ENCODE data around the gene ICOSLG. TPM values are rescaled to one million over a fixed set of nuclear protein-coding genes. Genes with fewer than 3 reads are reported as not detected.
"Not testable (repeated sequence)": the region's sequence is repeated elsewhere in the genome, so short reads cannot be mapped to it uniquely, and the experiment has no call there.

Gene ICOSLG
- total and polyA plus RNA-seq, 2 of the 13 experiments (the other 11 are each of a cell fraction or from before 2014, with no cell fraction given), result 0.51 to 1.3 TPM

DNA sequence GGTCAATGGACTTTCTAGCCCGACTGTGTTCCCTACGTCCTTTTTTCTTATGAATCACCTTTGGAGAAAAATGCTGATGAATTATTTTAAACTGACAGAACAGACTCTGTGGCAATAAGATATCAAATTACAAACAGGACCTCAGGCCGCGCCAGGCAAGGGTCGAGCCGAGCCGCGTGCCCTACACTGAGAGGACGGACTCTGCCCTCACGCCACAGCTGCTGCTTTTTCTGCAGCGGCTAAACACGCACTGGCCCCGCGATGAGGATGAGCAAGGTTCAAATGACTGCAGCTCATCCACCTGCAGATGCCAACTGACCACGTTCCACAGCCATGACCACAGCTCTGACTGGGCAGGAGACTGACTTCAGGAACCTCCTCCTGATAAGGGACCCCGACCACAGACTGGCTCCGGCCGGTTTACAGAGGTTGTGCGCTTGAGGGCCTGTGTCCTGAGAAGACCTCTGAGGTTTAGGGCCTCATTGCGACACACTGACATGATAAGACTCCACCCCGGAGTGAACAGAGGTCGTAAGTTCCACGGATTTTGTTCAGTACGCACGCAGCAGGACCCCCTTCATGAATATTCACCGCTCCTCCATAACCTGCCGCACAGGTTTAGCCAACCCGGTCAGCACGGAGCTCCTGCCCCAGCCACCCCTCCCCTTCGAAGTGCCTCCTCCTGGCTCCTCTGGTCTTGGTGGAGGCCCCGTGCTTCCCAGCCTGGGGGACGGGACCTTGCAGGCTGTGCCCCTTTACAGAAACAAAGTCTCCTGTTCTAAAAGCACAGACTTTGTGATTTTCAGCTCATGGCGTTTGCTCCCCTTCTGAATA, 8.7 kb upstream of the ICOSLG start:
- H3K9me3 ChIP-seq (ENCODE audit: low read length); H3K9ac ChIP-seq (ENCODE audit: insufficient read depth, low read depth, low read length); DNase-seq (ENCODE audit: low spot score); H3K4me3 ChIP-seq (replicated peaks in 1 of 3; ENCODE audit: insufficient read depth in 1 of 3, low read depth in 2 of 3, low read length in 3 of 3); H3K4me2 ChIP-seq (ENCODE audit: low read depth, low read length); H3K27me3 ChIP-seq (ENCODE audit: control insufficient read depth in 1 of 2, insufficient read depth in 2 of 2, low read length in 2 of 2); H3K4me1 ChIP-seq (ENCODE audit: insufficient read depth, low read length); POLR2A ChIA-PET; H2AFZ ChIP-seq (ENCODE audit: low read length); in situ Hi-C loops (cut with HindIII; ENCODE audit: extremely low pct_ligation_motif_present, low pct_unique_long_range_greater_than_20kb); H3K27ac ChIP-seq (ENCODE audit: extremely low read length, insufficient read depth, low read length); CTCF ChIA-PET (ENCODE audit: low intra/inter-chr PET ratio, low total read pairs); intact Hi-C loops (cut with micrococcal nuclease; ENCODE audit: unreplicated experiment); BruUV-seq (replicated peaks); H3K79me2 ChIP-seq (ENCODE audit: insufficient read depth, low read length); H4K20me1 ChIP-seq (ENCODE audit: insufficient read depth, low read length); H3K36me3 ChIP-seq (replicated peaks in 1 of 2; ENCODE audit: control insufficient read depth in 1 of 2, insufficient read depth in 2 of 2, low read length in 2 of 2): not testable (repeated sequence)
- ATAC-seq (peak; percentile 82), FAIRE-seq (peak; percentile 96)
- no CpG with 5 or more reads among the region's 33 CpGs for WGBS (ENCODE audit: low lambda C conversion rate)

DNA sequence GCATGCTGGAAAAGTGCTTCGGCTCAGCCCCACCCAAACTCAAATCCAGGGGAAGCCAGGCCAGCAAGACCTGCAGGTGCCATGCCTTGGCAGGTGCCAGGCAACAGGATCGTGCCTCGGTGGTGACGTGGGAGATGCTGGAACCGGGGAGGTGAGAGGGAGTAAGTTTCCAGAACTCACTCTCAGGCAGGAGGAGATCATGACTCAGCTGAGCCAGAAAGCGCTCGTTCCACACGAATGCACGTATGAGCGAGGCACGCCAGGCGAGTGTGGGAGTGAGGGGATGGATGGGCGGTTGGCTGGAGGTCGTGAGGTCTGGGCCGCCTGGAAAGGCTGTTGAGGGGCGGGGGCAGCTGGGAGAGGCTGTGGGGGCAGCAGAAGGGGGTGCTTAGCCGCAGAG, 7.2 kb upstream of the ICOSLG start:
- POLR2A ChIA-PET; H3K36me3 ChIP-seq (replicated peaks in 1 of 2; ENCODE audit: control insufficient read depth in 1 of 2, insufficient read depth in 2 of 2, low read length in 2 of 2); H3K79me2 ChIP-seq (ENCODE audit: insufficient read depth, low read length); H3K27me3 ChIP-seq (ENCODE audit: control insufficient read depth in 1 of 2, insufficient read depth in 2 of 2, low read length in 2 of 2); H2AFZ ChIP-seq (ENCODE audit: low read length); intact Hi-C loops (cut with micrococcal nuclease; ENCODE audit: unreplicated experiment); H3K9me3 ChIP-seq (ENCODE audit: low read length); H4K20me1 ChIP-seq (ENCODE audit: insufficient read depth, low read length); DNase-seq (ENCODE audit: low spot score); BruUV-seq (replicated peaks); CTCF ChIA-PET (ENCODE audit: low intra/inter-chr PET ratio, low total read pairs); H3K4me3 ChIP-seq (replicated peaks in 1 of 3; ENCODE audit: insufficient read depth in 1 of 3, low read depth in 2 of 3, low read length in 3 of 3); H3K27ac ChIP-seq (ENCODE audit: extremely low read length, insufficient read depth, low read length); H3K4me1 ChIP-seq (ENCODE audit: insufficient read depth, low read length); FAIRE-seq; ATAC-seq; in situ Hi-C loops (cut with HindIII; ENCODE audit: extremely low pct_ligation_motif_present, low pct_unique_long_range_greater_than_20kb); H3K9ac ChIP-seq (ENCODE audit: insufficient read depth, low read depth, low read length); H3K4me2 ChIP-seq (ENCODE audit: low read depth, low read length): not testable (repeated sequence)
- no CpG with 5 or more reads among the region's 17 CpGs for WGBS (ENCODE audit: low lambda C conversion rate)

DNA sequence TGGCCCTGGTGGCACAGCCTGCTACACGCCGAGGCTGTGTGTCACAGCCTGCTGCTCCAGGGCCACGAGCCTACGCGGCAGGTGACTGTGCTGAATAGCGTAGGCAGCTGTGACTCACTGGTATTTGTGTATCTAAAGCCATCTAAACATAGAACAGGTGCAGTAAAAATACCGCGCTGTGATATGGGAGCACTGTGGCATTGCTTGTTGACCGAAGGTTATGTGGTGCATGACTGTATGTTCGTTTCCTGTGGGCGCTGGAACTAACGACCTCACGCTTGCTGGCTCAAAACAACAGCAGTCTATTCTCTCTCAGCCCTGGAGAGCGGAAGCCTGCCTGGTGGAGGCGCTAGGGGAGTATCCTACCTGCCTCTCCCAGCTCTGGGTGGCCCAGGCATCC, 3.2 kb upstream of the ICOSLG start:
- intact Hi-C loops (cut with micrococcal nuclease; ENCODE audit: unreplicated experiment); H3K4me3 ChIP-seq (replicated peaks in 1 of 3; ENCODE audit: insufficient read depth in 1 of 3, low read depth in 2 of 3, low read length in 3 of 3); H3K4me2 ChIP-seq (ENCODE audit: low read depth, low read length); H3K79me2 ChIP-seq (ENCODE audit: insufficient read depth, low read length); H3K27me3 ChIP-seq (ENCODE audit: control insufficient read depth in 1 of 2, insufficient read depth in 2 of 2, low read length in 2 of 2); H3K4me1 ChIP-seq (ENCODE audit: insufficient read depth, low read length); DNase-seq (ENCODE audit: low spot score); H3K36me3 ChIP-seq (replicated peaks in 1 of 2; ENCODE audit: control insufficient read depth in 1 of 2, insufficient read depth in 2 of 2, low read length in 2 of 2); H3K27ac ChIP-seq (ENCODE audit: extremely low read length, insufficient read depth, low read length); POLR2A ChIA-PET; in situ Hi-C loops (cut with HindIII; ENCODE audit: extremely low pct_ligation_motif_present, low pct_unique_long_range_greater_than_20kb); H4K20me1 ChIP-seq (ENCODE audit: insufficient read depth, low read length); H2AFZ ChIP-seq (ENCODE audit: low read length); CTCF ChIA-PET (ENCODE audit: low intra/inter-chr PET ratio, low total read pairs); BruUV-seq (replicated peaks); H3K9ac ChIP-seq (ENCODE audit: insufficient read depth, low read depth, low read length); H3K9me3 ChIP-seq (ENCODE audit: low read length): not testable (repeated sequence)
- FAIRE-seq, result peak; percentile 95
- peak; percentile 77 for ATAC-seq
- WGBS (ENCODE audit: low lambda C conversion rate), result no CpG with 5 or more reads among the region's 15 CpGs

DNA sequence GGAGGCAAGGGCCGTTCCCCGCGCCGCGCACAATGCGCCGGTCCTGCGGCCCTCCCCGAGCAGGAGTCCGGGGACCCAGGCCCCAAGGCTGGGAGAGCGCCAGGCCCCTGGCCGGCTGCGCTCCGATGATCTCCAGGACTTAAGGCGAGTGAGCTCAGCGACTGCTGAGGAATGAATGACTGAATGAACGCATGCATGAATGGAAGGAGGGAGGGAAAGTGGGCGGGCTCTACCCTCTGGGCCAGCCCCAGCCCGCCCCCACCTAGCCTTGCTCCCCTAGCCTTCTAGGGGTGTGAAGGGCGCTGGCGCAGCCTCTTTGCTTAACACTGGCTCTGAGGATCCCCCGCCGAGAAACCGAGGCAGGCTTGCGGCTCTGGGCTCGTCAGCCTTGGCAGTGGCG, 538 bp upstream of the ICOSLG start:
- peak; percentile 18 for ATAC-seq
- H4K20me1 ChIP-seq (ENCODE audit: insufficient read depth, low read length); in situ Hi-C loops (cut with HindIII; ENCODE audit: extremely low pct_ligation_motif_present, low pct_unique_long_range_greater_than_20kb); H2AFZ ChIP-seq (ENCODE audit: low read length); FAIRE-seq; CTCF ChIA-PET (ENCODE audit: low intra/inter-chr PET ratio, low total read pairs); intact Hi-C loops (cut with micrococcal nuclease; ENCODE audit: unreplicated experiment); POLR2A ChIA-PET; H3K4me1 ChIP-seq (ENCODE audit: insufficient read depth, low read length); H3K27ac ChIP-seq (ENCODE audit: extremely low read length, insufficient read depth, low read length); H3K4me3 ChIP-seq (replicated peaks in 1 of 3; ENCODE audit: insufficient read depth in 1 of 3, low read depth in 2 of 3, low read length in 3 of 3); H3K36me3 ChIP-seq (replicated peaks in 1 of 2; ENCODE audit: control insufficient read depth in 1 of 2, insufficient read depth in 2 of 2, low read length in 2 of 2); H3K27me3 ChIP-seq (ENCODE audit: control insufficient read depth in 1 of 2, insufficient read depth in 2 of 2, low read length in 2 of 2); H3K9ac ChIP-seq (ENCODE audit: insufficient read depth, low read depth, low read length); DNase-seq (ENCODE audit: low spot score); H3K79me2 ChIP-seq (ENCODE audit: insufficient read depth, low read length); H3K4me2 ChIP-seq (ENCODE audit: low read depth, low read length); H3K9me3 ChIP-seq (ENCODE audit: low read length): not testable (repeated sequence)
- TSS peak; percentile 73 for BruUV-seq (replicated peaks)
- no CpG with 5 or more reads among the region's 27 CpGs for WGBS (ENCODE audit: low lambda C conversion rate)
